NCI-H187 (cell line): ENCODE measurements around the gene SLCO3A1.

Experiments used
- DNase-seq, 2 experiments: peaks; one replicate each; lab custom pipeline; 2025; lab: John Stamatoyannopoulos, UW

The SLCO3A1 gene

DNA sequence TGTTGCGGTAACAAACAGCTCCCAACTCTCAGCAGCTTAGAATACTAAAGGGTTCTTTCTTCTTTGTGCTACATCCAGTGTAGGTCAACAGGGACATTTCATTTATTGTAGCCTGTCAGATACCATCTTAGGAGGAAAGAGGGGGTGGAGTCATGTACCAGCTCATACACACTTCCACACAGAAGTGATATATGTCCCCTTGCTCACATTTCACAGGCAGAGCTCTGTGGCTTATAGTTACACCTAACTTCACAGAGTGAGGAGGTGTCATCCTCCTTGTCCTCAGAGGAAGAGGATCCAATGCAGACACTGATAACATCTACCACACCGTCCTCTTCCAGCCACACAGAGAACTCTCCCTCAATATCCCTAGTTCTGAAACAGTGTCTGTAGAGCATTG lies 247.2 kb downstream of the SLCO3A1 start:
- no peak for DNase-seq

- DNase-seq, result no peak
Observed at GRCh38 chr15:92101708-92102394, 248.3 kb downstream of the SLCO3A1 start.

- DNase-seq, result no peak
Observed at GRCh38 chr15:92102395-92102755, 248.9 kb downstream of the SLCO3A1 start.

- no peak for DNase-seq
Observed at GRCh38 chr15:92104072-92104471, 250.6 kb downstream of the SLCO3A1 start.

DNA sequence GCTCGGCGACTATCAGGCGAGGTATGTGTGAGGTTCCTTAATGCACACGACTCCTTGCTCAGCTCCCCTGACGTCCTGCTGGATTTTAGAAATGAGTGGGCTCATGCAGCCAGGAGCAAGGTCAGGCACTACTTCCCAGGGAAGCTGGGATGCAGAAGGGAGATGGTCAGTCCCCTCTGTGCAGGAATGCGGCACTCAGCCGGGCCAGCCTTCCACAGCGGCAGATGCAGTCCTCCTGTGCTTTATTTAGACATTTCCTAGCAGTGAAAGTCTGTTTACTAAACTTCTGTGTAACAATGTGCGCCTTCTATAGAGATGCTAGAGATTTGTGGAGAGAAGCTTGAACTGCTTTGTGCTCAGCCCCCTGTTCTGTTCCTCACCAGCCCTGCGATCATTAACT lies 252.1 kb downstream of the SLCO3A1 start:
- no peak for DNase-seq

DNA sequence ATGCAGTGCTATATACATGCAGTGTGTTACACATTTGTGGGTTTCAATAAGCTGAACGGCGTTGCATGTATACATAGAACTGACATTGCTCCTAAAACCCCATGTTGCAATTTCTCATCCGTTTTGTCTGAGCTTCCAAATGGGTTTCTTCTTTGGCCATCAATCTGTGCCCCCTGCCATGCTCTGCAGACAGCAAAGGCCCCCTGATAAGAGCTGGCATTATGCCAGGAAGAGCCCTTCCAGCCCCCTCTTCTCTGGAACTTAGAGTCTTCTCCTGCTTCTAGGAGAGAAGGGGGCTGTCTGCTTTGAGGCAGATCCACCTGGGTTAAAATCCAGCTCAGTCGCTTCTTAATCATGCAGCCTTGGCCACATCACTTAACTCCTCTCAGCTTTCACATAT lies 254.0 kb downstream of the SLCO3A1 start:
- no peak for DNase-seq

DNA sequence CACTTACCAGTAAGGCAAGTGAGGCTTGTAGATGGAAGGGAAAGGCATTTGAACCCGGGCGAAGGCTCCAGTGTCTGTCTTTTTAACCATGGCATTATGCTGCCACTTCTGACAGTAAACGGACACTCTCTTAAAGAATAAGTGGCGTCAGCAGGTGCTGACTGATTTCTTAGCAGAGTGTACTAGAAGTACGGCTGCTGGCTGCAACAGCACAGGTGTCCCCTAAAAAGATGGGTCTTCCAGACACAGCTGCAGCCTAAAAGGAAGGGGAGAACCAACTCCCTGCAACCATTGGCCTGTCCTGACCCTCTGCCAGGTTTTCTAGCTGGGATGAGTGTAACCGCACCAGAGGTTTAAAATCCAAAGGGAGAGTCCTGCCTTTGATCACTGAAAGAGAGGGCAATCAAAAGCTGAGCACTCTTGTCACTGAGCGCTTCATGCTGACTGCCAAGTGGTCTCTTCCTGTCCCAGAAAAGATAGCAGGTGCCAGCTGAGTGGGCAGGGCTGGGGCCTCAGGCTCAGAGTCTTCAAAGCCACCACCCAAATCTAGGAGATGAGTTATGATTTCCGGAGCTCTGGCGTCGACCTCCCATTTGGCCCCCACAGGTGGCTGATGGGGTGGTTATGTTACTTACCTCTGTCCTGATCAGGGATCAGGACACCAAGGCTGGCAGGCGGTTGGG lies 255.8 kb downstream of the SLCO3A1 start:
- peak; percentile 89 to 99 for DNase-seq

GRCh38 chr15:92111291-92111690 lies 257.8 kb downstream of the SLCO3A1 start:
- DNase-seq, result no peak

DNA sequence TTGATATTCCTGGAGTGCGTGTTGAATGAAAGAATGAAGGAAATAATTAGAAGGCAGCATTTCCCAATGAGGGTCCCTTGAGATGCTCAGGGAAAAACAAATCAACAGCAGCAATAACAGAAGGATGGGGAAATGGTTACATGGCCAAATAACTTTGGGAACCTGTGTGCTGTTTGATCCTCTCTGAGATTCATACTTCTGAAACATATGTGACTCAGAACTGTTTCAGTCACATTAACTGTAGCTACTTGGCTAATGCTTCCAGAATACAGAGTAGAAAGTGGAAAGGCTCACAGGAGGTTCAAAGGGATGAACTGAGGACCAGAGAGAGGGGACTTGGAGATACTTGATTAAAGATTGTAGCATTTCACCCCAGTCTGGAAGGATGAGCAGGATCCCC lies 258.2 kb downstream of the SLCO3A1 start:
- DNase-seq, result no peak

DNA sequence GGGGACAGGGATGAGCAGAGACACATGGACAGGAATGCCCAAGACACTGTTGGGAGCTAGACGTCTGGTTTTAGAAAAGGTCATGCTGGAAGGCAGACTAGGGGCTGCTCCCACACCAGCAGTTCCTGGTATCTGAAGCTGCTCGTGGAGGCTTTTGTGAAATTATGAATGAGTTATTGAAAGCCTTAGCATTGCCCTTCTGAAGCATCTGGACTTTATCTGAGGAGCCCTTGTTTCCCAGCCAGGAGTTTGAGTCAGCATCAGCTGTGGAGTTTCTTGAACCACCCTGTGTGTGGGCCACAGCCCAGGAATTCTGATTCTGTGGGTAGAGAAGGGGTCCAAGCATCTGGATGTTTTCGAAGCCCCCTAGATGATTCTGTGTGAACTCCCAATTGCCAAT lies 258.7 kb downstream of the SLCO3A1 start:
- DNase-seq, result no peak

GRCh38 chr15:92112711-92113110 lies 259.2 kb downstream of the SLCO3A1 start:
- no peak for DNase-seq

DNA sequence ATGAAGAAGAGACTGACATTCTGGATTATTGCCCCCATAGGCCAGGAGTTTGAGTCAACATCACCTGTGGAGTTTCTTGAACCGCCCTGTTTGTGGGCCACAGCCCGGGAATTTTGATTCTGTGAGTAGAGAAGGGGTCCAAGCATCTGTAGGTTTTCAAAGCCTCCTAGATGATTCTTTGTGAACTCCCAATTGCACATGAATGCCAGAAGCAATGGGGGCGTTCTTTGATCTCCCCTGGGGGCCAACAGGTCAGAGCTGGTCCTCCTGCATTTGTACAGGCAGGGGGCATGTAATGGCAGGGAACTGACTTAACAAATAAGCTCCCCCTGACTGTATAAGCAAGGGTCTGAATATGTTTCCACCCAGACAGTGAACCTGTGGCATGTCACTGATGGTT lies 260.3 kb downstream of the SLCO3A1 start:
- DNase-seq, result no peak

DNA sequence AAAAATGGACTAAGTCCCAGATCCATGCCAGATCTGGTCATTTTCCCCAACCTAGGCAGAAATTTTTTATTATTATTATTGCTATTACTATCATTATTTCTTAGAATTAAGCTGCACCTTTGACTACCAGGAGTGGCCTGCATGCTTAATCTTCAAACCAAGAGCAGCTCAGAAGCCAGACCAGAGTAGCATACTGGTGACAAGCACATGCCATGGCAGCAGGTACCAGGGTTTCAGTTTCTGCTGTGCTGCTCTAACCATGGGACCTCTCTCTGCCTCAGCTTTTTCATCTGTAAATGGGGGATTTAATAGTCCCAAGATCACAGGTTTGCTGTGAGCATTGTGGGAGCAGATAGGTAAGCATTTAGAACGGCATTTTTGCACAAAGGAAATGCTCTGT lies 262.3 kb downstream of the SLCO3A1 start:
- DNase-seq, result no peak

DNA sequence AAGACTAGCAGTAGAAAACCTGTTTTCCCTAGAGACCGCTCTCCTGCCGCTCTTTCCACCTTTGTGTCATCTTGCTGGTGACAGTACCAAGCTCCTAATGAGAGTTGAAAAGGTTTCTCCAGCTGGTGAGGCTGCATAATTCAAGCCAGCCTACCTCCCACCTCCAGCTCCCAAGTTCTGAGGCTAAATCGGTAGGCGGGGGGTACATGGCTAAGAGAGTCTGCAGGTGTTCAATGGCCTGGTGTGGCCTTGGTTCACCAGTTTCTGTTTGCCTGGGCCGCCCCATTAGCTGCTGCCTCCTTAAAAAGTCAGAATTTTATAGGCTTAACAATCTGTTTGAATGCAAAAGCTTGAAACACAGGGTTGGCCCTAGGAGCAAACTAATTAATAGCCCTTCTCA lies 262.8 kb downstream of the SLCO3A1 start:
- no peak for DNase-seq

GRCh38 chr15:92117261-92117731 lies 263.8 kb downstream of the SLCO3A1 start:
- DNase-seq, result no peak

DNA sequence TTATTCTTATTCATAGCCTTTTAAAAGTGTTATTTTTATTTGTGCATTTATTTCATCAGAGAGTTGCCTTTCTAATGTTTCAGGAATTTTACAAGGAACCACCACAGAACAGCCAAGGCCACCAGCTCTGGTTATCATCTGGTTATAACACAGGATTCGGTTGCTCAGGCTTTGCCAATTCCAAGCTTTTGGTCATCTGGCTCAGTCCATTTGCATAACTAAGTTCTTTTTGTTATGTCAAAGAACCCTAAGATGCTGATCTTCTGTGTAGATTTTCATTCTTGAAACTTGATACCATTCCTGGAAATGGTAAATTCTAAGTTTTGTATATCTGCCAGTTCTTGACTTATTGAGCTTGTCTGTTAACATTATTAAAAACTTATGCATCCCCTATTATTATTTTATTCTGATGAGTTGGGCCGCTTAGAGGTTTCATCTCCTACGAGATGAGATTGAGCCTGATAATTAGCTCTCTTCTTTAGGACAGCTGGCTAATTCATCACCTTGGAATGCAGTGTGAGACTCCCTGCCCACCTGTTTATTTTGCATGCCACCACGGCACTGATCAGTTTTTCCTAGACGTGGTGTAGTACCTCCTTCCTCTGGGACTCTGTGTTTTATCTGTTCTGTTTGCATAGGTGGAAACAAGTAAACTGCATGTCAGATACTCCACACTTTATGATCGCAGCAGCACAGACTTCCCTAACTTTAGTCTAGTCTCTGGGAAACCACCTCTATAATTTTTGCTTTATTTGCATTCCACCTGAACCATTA lies 264.8 kb downstream of the SLCO3A1 start:
- no peak for DNase-seq

DNA sequence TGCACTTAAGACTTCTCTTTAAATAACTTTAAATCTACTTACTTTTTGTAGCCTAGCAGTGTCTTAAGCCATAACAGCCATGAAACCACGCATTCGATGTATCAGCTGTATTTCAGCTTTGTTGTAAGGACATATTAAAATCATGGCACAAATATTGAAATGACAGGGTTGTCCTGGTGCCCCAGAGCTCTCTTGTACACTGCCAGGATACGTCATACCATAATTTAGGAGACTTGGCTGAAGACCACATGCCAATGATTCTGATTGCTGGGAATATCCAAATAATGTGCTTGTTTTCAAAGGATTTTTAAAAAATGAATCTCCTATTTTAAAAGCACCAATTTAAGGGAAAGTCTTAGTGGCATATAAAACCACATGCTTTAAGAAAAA lies 265.4 kb downstream of the SLCO3A1 start:
- DNase-seq, result no peak

DNA sequence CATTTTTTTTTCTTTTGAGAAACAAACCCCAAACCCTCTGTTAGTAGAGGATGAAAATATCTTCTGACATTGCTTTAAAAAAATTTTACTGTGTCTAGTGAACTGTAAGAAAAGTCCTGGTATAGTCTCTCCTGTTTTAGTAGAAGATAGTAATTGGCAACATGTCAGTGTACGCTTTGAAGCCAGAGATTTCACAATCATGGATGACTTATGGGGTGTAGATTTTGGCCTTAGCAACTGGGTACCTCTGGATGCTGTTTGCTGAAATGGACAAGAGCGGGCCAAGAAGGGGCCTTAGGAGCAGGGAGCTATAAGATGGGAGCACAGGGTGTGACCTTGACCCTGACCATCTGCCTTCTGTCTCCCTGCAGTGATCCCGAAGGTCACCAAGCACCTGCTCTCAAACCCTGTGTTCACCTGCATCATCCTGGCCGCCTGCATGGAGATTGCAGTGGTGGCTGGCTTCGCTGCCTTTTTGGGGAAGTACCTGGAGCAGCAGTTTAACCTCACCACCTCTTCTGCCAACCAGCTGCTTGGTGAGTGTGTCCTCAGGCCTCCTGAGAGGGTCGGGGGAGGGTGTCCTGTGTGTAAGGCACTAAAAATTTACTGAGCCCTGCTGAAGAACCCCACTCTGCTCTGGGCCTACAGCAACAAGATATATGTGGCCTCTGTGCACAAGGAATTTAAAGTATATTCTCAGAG lies 266.7 kb downstream of the SLCO3A1 start:
- DNase-seq, result no peak

DNA sequence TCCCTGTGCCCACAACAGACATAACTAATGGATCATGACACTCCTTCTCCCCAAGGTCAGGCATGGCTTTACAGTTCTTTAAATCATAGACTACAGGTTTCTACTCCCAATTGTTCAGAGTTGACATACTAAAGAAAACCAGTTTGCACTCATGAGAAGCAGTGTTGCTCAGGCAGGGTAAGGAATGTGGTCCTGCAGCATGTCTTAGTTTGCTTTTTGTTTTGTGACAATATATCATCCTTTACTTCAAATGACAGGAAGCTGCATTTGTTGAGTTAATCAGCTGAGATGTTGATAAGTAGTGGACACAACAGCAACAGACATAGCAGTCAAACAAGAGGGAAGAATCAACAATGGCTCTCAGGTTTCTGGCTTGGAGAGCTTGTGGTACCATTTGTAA lies 267.5 kb downstream of the SLCO3A1 start:
- no peak for DNase-seq

GRCh38 chr15:92122259-92122658 lies 268.8 kb downstream of the SLCO3A1 start:
- no peak for DNase-seq

DNA sequence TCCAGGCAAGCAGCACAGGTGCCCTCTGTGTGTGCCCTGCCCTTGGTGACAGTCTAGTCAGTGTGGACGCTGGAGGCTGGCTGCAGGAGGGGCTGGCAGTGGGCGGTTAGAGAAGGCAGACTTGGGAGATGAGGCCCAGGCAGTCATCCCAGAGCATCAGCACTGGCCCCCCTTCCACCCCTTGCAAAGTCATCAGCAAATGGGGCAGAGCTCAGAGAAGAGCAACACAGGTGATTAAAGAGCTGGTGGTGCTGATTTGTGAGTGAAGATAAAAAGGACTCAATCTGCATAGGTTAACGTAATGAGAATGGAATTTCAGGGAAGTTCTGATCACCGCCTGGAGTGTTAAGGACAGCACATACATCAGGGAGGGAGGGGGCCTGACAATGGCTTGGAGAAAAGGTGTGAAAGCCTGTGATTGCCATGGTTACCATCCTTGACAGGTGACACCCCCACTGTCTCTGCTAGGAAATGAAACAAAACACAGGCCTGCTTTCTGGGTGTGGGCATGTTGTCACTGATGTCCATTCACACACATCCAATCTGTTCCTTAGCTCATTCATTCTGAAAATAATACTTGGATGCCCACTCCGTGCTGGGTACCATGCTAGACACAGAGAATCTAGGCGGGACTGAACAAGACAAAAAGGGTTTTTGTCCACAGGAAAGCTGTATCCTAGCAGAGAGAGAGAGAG lies 270.6 kb downstream of the SLCO3A1 start:
- DNase-seq, result no peak

- no peak for DNase-seq
Observed at GRCh38 chr15:92124657-92125010, 271.1 kb downstream of the SLCO3A1 start.
